MCF 10A (cell line): Measurements from ENCODE around the gene SOX10. TPM values are rescaled to one million over a fixed set of nuclear protein-coding genes. Genes with fewer than 3 reads are reported as not detected.

Source experiments
- BruUV-seq: library from RNA; stranded (reverse); fragments of 400-500 nt; replicated peaks from 2 replicates; lab custom pipeline; 2021; lab: Mats Ljungman, UMichigan
- CTCF ChIA-PET: fragments of 300-600 bp; sonication (Branson Sonifier 250); formaldehyde crosslinking; extraction: SDS; loops from one replicate; lab custom pipeline; 2021; ENCODE audit warnings: antibody characterized with exemption, inconsistent platforms; lab: Yijun Ruan, JAX
- POLR2A ChIA-PET: fragments of 300-600, 350-650 bp; sonication (Branson Sonifier 250); formaldehyde crosslinking; extraction: SDS; loops from one replicate; lab custom pipeline; 2020; ENCODE audit warnings: antibody characterized with exemption, inconsistent platforms; lab: Yijun Ruan, JAX
- DNase-seq: peaks from one replicate; pipeline ENCODE4 v3.0.0-alpha.2; 2018; ENCODE audit not compliant: unreplicated experiment
- H3K27ac Mint-ChIP-seq: one replicate; pipeline ENCODE4 v1.8.0; 2022; ENCODE audit warnings: mild to moderate bottlenecking, low read depth, mixed read lengths; ENCODE audit not compliant: unreplicated experiment
- H3K27me3 Mint-ChIP-seq: one replicate; pipeline ENCODE4 v1.8.0; 2022; ENCODE audit warnings: mixed read lengths; ENCODE audit not compliant: insufficient read depth, unreplicated experiment
- H3K36me3 Mint-ChIP-seq: one replicate; pipeline ENCODE4 v1.8.0; 2022; ENCODE audit warnings: mild to moderate bottlenecking, moderate library complexity, mixed read lengths; ENCODE audit not compliant: insufficient read depth, unreplicated experiment
- H3K4me1 Mint-ChIP-seq: one replicate; pipeline ENCODE4 v1.8.0; 2022; ENCODE audit warnings: mixed read lengths; ENCODE audit not compliant: insufficient read depth, unreplicated experiment
- H3K4me3 Mint-ChIP-seq: one replicate; pipeline ENCODE4 v1.8.0; 2022; ENCODE audit warnings: mild to moderate bottlenecking, moderate library complexity, mixed read lengths; ENCODE audit not compliant: unreplicated experiment
- H3K9me3 Mint-ChIP-seq: one replicate; pipeline ENCODE4 v1.8.0; 2022; ENCODE audit warnings: mixed read lengths; ENCODE audit not compliant: unreplicated experiment
- CTCF ChIP-seq: fragments of 200-600 bp; IDR thresholded peaks from one replicate; pipeline ENCODE4 v1.8.0; 2022; ENCODE audit warnings: antibody characterized with exemption, mild to moderate bottlenecking; ENCODE audit not compliant: unreplicated experiment
- intact Hi-C: fragments of 100-400 bp; cut with micrococcal nuclease; formaldehyde crosslinking; loops from 2 replicates; pipeline ENCODE4 v1.14.1; 2022
- total RNA-seq: library from RNA; stranded (reverse); gene quantifications from 2 replicates; pipeline ENCODE4 v1.2.3, GENCODE V29; 2022

SOX10 gene
- total RNA-seq, 1 experiment from 2014 or later: not detected

DNA sequence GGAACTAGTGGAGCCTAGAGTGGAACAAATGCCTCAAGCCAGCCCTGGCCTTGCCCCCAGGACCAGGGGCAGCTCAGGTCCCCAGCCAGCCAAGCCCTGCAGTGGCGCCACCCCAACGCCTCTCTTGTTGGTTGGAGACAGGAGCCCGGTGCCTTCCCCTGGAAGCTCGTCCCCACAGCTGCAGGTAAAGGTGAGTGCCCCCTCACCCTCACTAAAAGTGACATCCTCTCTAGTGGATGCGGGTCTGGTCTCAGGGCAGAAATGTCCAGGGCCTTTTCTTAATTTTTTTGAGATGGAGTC, 56.8 kb downstream of the SOX10 start:
- H3K27me3 Mint-ChIP-seq: no peaks in the 10 kb centered on the region
- peaks cover 6% of the 10 kb centered on the region for H3K4me1 Mint-ChIP-seq
- ChIA-PET CTCF (interaction anchor here (0.6 to 1.4 kb wide), 2 partner anchors 39 to 40 kb away, joined by 4 read pairs; no protein-coding TSS in a partner anchor), POLR2A (interaction anchor here (1.1 kb wide), 1 partner anchor 97 kb away, joined by 3 read pairs; no protein-coding TSS in a partner anchor)
- TF ChIP-seq CTCF: no peak
- DNase-seq: no peak
- peaks cover 84% of the 10 kb centered on the region for H3K36me3 Mint-ChIP-seq
- no TSS peak for BruUV-seq
- no peak overlapping the region for H3K4me3 Mint-ChIP-seq
- no peaks in the 10 kb centered on the region for H3K9me3 Mint-ChIP-seq
- H3K27ac Mint-ChIP-seq: no peak overlapping the region
- intact Hi-C loops: no loop called here

GRCh38 chr22:37926771-37927636, 57.4 kb downstream of the SOX10 start:
- Mint-ChIP-seq H3K27ac (no peak overlapping the region), H3K4me1 (peaks cover 6% of the 10 kb centered on the region), H3K27me3 (no peaks in the 10 kb centered on the region), H3K36me3 (peaks cover 80% of the 10 kb centered on the region), H3K4me3 (no peak overlapping the region), H3K9me3 (no peaks in the 10 kb centered on the region)
- DNase-seq: no peak
- intact Hi-C loops: no loop called here
- no TSS peak for BruUV-seq
- no peak for TF ChIP-seq CTCF
- CTCF ChIA-PET: interaction anchor here (0.6 to 1.4 kb wide), 3 partner anchors 11 to 40 kb away, joined by 3 to 4 read pairs (median 4); no protein-coding TSS in a partner anchor
- POLR2A ChIA-PET: interaction anchor here (0.6 to 1.1 kb wide), 4 partner anchors 18 to 97 kb away, joined by 3 read pairs; no protein-coding TSS in a partner anchor

GRCh38 chr22:37926358-37926757, 58.0 kb downstream of the SOX10 start:
- H3K4me3 Mint-ChIP-seq: no peak overlapping the region
- BruUV-seq: no TSS peak
- CTCF ChIA-PET: interaction anchor here (0.7 to 1.6 kb wide), 2 partner anchors 12 to 39 kb away, joined by 3 read pairs; no protein-coding TSS in a partner anchor
- no peaks in the 10 kb centered on the region for H3K27me3 Mint-ChIP-seq
- H3K36me3 Mint-ChIP-seq: peaks cover 79% of the 10 kb centered on the region
- no peak for DNase-seq
- peaks cover 6% of the 10 kb centered on the region for H3K4me1 Mint-ChIP-seq
- TF ChIP-seq CTCF: no peak
- no peak overlapping the region for H3K27ac Mint-ChIP-seq
- intact Hi-C loops: no loop called here
- POLR2A ChIA-PET: interaction anchor here (0.6 to 1.0 kb wide), 3 partner anchors 17 to 28 kb away, joined by 3 read pairs; no protein-coding TSS in a partner anchor
- no peaks in the 10 kb centered on the region for H3K9me3 Mint-ChIP-seq

DNA sequence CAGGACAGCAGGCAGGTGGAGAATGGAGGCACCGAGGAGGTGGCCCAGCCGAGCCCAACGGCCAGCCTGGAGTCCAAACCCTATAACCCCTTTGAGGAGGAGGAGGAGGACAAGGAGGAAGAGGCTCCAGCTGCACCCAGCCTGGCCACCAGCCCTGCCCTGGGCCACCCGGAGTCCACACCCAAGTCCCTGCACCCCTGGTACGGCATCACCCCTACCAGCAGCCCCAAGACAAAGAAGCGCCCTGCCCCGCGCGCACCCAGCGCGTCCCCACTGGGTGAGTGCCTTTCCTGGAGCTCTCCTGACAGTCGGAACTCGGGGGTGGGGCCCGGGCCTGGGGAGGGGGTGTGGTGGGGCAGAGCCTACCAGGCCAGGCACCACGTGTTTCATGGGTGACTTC, 58.6 kb downstream of the SOX10 start:
- intact Hi-C loops: no loop called here
- Mint-ChIP-seq H3K27ac (no peak overlapping the region), H3K36me3 (peaks cover 79% of the 10 kb centered on the region), H3K4me3 (no peak overlapping the region), H3K9me3 (no peaks in the 10 kb centered on the region), H3K4me1 (peaks cover 6% of the 10 kb centered on the region), H3K27me3 (no peaks in the 10 kb centered on the region)
- CTCF ChIA-PET: interaction anchor here (0.5 to 1.6 kb wide), 2 partner anchors 25 to 39 kb away, joined by 3 read pairs; no protein-coding TSS in a partner anchor
- DNase-seq: no peak
- BruUV-seq: no TSS peak
- no peak for TF ChIP-seq CTCF
- POLR2A ChIA-PET: interaction anchor here (0.5 to 1.0 kb wide), 3 partner anchors 18 to 76 kb away, joined by 3 to 4 read pairs (median 3); partner anchors contain the start of gene EIF3L
